GM21526 (cell line): ENCODE results near the gene SNX22.

ENCODE experiments used
- ATAC-seq: cut with Tn5 transposase; IDR thresholded peaks from one replicate; pipeline ENCODE4 v1.9.1; 2021; ENCODE audit warnings: moderate library complexity; ENCODE audit not compliant: unreplicated experiment, low FRiP score

The SNX22 gene

DNA sequence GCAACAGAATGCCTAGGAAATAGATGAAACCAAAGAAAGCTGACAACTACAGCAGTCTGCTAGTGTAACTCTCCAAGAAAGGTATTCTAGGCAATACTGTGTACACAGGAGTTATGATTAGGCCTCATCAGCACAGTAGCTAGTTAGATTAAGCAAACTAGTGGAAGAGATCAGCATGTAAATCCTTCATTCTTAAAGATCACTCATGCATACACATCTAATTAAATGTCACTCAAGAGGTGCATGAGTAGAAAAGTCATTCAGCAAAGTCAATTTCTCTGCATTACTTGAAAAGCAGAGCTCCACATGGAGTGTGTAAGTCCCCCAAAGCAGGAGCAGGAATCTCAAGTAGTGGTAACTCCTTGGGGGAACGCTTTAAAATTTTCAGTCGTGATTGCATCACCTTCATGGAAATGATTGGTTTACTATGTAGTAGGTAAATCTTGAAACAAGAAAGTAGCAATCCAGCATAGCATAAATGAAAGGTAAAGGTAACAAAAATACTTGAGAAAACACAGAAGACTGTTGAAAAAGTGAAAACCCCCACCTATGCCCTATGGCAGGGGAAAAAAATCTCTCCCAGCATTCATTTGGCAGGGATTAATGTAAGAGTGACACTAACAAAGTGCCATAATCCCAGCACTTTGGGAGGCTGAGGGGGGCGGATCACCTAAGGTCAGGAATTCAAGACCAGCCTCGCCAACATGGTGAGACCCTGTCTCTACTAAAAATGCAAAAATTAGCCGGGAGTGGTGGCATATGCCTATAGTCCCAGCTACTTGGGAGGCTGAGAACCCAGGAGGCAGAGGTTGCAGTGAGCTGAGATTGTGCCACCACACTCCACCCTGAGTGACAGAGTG, 40.7 kb downstream of the SNX22 start:
- ATAC-seq = no peak

- ATAC-seq = no peak
Measured at GRCh38 chr15:64193971-64194370, 42.4 kb downstream of the SNX22 start.

DNA sequence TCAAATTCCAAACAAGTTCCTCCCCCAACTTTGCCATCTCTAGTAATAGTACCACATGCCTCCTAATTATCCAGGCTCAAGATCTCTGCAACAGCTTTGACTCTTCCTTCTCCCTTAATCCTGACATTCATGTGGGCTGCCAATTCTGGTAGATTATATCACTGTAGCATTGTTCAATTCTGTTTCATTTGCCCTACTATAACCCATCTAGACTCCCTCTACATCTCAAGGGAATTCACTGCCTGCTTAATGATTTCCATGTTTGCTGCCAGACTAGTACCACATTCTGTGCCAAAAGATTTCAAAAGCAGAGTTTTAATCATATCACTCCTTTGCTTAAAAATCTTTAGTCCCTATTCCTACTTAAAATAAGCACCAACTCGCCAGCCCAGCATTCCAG, 45.9 kb downstream of the SNX22 start:
- no peak for ATAC-seq

DNA sequence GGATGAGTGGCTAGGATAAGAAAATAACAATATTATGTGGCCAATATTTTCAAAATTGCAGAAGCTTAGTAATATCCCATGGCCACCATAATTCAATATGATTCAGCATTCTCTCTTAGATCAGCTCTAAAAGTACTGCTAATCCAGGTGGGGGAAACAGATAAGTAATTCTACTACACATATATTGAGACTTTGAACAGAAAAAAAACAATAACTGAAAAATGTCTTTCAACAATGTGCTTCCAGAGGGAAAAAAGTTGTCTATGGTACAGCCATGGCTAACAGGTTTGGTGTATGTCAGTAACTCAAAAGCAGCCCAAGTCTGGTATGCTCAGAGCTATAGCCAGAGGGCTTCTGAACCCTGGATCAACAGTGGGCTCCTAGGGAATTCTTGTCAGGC, 53.7 kb downstream of the SNX22 start:
- no peak for ATAC-seq
